Neutrophil (primary cell): Measurements from ENCODE around the gene DST.
"Not testable (repeated sequence)": the region's sequence is repeated elsewhere in the genome, so short reads cannot be mapped to it uniquely, and the experiment has no call there.

Source experiments
- H3K27ac ChIP-seq: fragments of 200-600 bp; sonication (generic); 2 replicates; pipeline ENCODE4 v1.5.1; 2016; ENCODE audit warnings: mild to moderate bottlenecking, moderate library complexity
- H3K27me3 ChIP-seq: fragments of 200-600 bp; sonication (generic); 2 replicates; pipeline ENCODE4 v1.6.0; 2016; ENCODE audit warnings: mild to moderate bottlenecking
- H3K36me3 ChIP-seq: fragments of 200-600 bp; sonication (generic); 2 replicates; pipeline ENCODE4 v1.5.1; 2017
- H3K4me1 ChIP-seq, 2 experiments: fragments of 200-600 bp in 1 of 2; sonication (generic) in 1 of 2; 1 replicate in 1 of 2; 2 replicates in 1 of 2; pipeline versions ENCODE4 v1.5.1 to v1.6.1; 2013 to 2016; ENCODE audit warnings: low read depth in 1 of 2, low read length in 1 of 2, mild to moderate bottlenecking in 1 of 2, moderate library complexity in 1 of 2; ENCODE audit not compliant: control insufficient read depth in 1 of 2, insufficient read depth in 1 of 2
- H3K4me3 ChIP-seq, 2 experiments: fragments of 200-600 bp in 1 of 2; sonication (generic) in 1 of 2; 1 replicate in 1 of 2; 2 replicates in 1 of 2; pipeline ENCODE4 v1.5.1; 2013 to 2016; ENCODE audit warnings: low read depth in 1 of 2, low read length in 1 of 2, mild to moderate bottlenecking in 1 of 2, moderate library complexity in 1 of 2
- H3K9me3 ChIP-seq: fragments of 200-600 bp; sonication (generic); 2 replicates; pipeline ENCODE4 v1.5.1; 2016
- CTCF ChIP-seq: fragments of 200-600 bp; sonication (generic); IDR thresholded peaks from 2 replicates; pipeline ENCODE4 v1.5.1; 2016; ENCODE audit warnings: antibody characterized with exemption

Gene DST

GRCh38 chr6:56567501-56567900 lies 75.2 kb downstream of the DST start:
- Histone ChIP-seq H3K4me1 (no peaks in the 10 kb centered on the region), H3K27ac (no peak overlapping the region), H3K36me3 (no peaks in the 10 kb centered on the region), H3K27me3 (no peaks in the 10 kb centered on the region), H3K9me3 (no peaks in the 10 kb centered on the region), H3K4me3 (no peak overlapping the region)
- no peak for TF ChIP-seq CTCF

- not testable (repeated sequence) for H3K4me3 ChIP-seq, H3K27ac ChIP-seq, H3K27me3 ChIP-seq, H3K36me3 ChIP-seq, H3K9me3 ChIP-seq, H3K4me1 ChIP-seq
These were observed 80.0 kb downstream of the DST start for GRCh38 chr6:56562730-56563129.

GRCh38 chr6:56556751-56557540 lies 85.7 kb downstream of the DST start:
- Histone ChIP-seq H3K36me3 (no peaks in the 10 kb centered on the region), H3K9me3 (no peaks in the 10 kb centered on the region), H3K4me1 (no peaks in the 10 kb centered on the region), H3K27ac (no peak overlapping the region), H3K27me3 (no peaks in the 10 kb centered on the region), H3K4me3 (no peak overlapping the region)
- TF ChIP-seq CTCF, result no peak

GRCh38 chr6:56555438-56555872 lies 87.2 kb downstream of the DST start:
- H3K27ac ChIP-seq, result no peak overlapping the region
- H3K4me3 ChIP-seq, result no peak overlapping the region
- H3K36me3 ChIP-seq, result no peaks in the 10 kb centered on the region
- no peaks in the 10 kb centered on the region for H3K9me3 ChIP-seq
- no peaks in the 10 kb centered on the region for H3K27me3 ChIP-seq
- TF ChIP-seq CTCF, result no peak
- no peaks in the 10 kb centered on the region for H3K4me1 ChIP-seq

GRCh38 chr6:56552187-56553130 lies 90.2 kb downstream of the DST start:
- Histone ChIP-seq H3K4me3 (no peak overlapping the region), H3K36me3 (no peaks in the 10 kb centered on the region)

More at GRCh38 chr6:56552187-56553130, 90.2 kb downstream of the DST start:
- Histone ChIP-seq H3K9me3 (no peaks in the 10 kb centered on the region), H3K27me3 (no peaks in the 10 kb centered on the region), H3K4me1 (no peaks in the 10 kb centered on the region), H3K27ac (no peak overlapping the region)
- TF ChIP-seq CTCF, result no peak
